ENCODE data around the gene ACP2. TPM values are rescaled to one million over a fixed set of nuclear protein-coding genes. Genes with fewer than 3 reads are reported as not detected.
A peak's percentile ranks its signal among the peaks of the same experiment; 100 is the strongest.

Gene ACP2
- total RNA-seq, 1 experiment from 2014 or later = 18.7 TPM

- H3K9me3 Mint-ChIP-seq = no peaks in the 10 kb centered on the region
Measured at GRCh38 chr11:47271328-47271727, 22.7 kb upstream of the ACP2 start.

More at GRCh38 chr11:47271328-47271727, 22.7 kb upstream of the ACP2 start:
- no peak for TF ChIP-seq ATF1 (CRISPR knock-in tag; IDR thresholded peaks at IDR 0.05)
- TF ChIP-seq E2F5 (CRISPR knock-in tag; IDR thresholded peaks at IDR 0.05) = no peak
- no peak for TF ChIP-seq NR1H2 (CRISPR knock-in tag; IDR thresholded peaks at IDR 0.05)
- TF ChIP-seq ESRRA (CRISPR knock-in tag; IDR thresholded peaks at IDR 0.05; ENCODE audit: borderline replicate concordance) = no peak
- TF ChIP-seq HMGXB4 (CRISPR knock-in tag; IDR thresholded peaks at IDR 0.05) = no peak
- TF ChIP-seq ZNF281 (CRISPR knock-in tag; IDR thresholded peaks at IDR 0.05) = no peak
- no peak for TF ChIP-seq ATF3 (CRISPR knock-in tag; conservative IDR thresholded peaks at IDR 0.05)
- no peak for TF ChIP-seq ZNF263 (CRISPR knock-in tag; IDR thresholded peaks at IDR 0.05; ENCODE audit: low read depth)
- TF ChIP-seq ZNF425 (CRISPR knock-in tag; conservative IDR thresholded peaks at IDR 0.05) = no peak
- TF ChIP-seq CBFB (CRISPR knock-in tag; IDR thresholded peaks at IDR 0.05; ENCODE audit: low read depth) = no peak
- TF ChIP-seq ZNF423 (CRISPR knock-in tag; IDR thresholded peaks at IDR 0.05) = no peak
- TF ChIP-seq CTCF (IDR thresholded peaks at IDR 0.05) = no peak
- no peak for TF ChIP-seq ZNF121 (CRISPR knock-in tag; IDR thresholded peaks at IDR 0.05)
- TF ChIP-seq E2F1 (CRISPR knock-in tag; IDR thresholded peaks at IDR 0.05) = no peak
- no peak for TF ChIP-seq ZBTB21 (CRISPR knock-in tag; IDR thresholded peaks at IDR 0.05; ENCODE audit: borderline replicate concordance)
- TF ChIP-seq IRF2 (CRISPR knock-in tag; IDR thresholded peaks at IDR 0.05; ENCODE audit: borderline replicate concordance, low read depth) = no peak
- DNase-seq (ENCODE audit: low spot score) (no peak), ATAC-seq (no peak)
- H3K27ac Mint-ChIP-seq = no peak overlapping the region
- H3K4me1 Mint-ChIP-seq = peaks cover 39% of the 10 kb centered on the region
- H3K4me3 Mint-ChIP-seq = peak overlapping the region; percentile 75
- ChIA-PET POLR2A (interaction anchor here (0.6 to 0.8 kb wide), 3 partner anchors 14 to 33 kb away, joined by 3 to 7 read pairs (median 4); partner anchors contain the start of gene NR1H3), CTCF (interaction anchor here (0.6 to 2.6 kb wide), 7 partner anchors 12 to 189 kb away, joined by 3 to 34 read pairs (median 3); partner anchors contain the start of genes ACP2 and NR1H3)
- peaks cover 20% of the 10 kb centered on the region for H3K36me3 Mint-ChIP-seq
- no peaks in the 10 kb centered on the region for H3K27me3 Mint-ChIP-seq (ENCODE audit: low read depth)
